Measurements from ENCODE around the gene CPPED1. TPM values are rescaled to one million over a fixed set of nuclear protein-coding genes. Genes with fewer than 3 reads are reported as not detected.
A peak's percentile ranks its signal among the peaks of the same experiment; 100 is the strongest.

The CPPED1 gene
- total RNA-seq, 1 donor from 2014 or later, result 4.4 TPM

GRCh38 chr16:12613131-12613991 is 190.3 kb downstream of the CPPED1 start:
- Mint-ChIP-seq H3K36me3 (ENCODE audit: low read depth) (no peaks in the 10 kb centered on the region), H3K4me3 (peak overlapping the region; percentile 21), H3K27ac (peak overlapping the region; percentile 76), H3K4me1 (peaks cover 21% of the 10 kb centered on the region), H3K27me3 (peaks cover 2% of the 10 kb centered on the region), H3K9me3 (peaks cover 25% of the 10 kb centered on the region)
- intact Hi-C loops (cut with micrococcal nuclease), result loop anchor here (1.0 to 2.0 kb wide), 2 partner anchors 33 to 74 kb away; no protein-coding TSS in a partner anchor
- DNase-seq, result no peak

- H3K4me1 Mint-ChIP-seq, result peaks cover 18% of the 10 kb centered on the region
- H3K36me3 Mint-ChIP-seq (ENCODE audit: low read depth), result no peaks in the 10 kb centered on the region
- no peak for DNase-seq
- no peak overlapping the region for H3K4me3 Mint-ChIP-seq
- peaks cover 30% of the 10 kb centered on the region for H3K9me3 Mint-ChIP-seq
- H3K27ac Mint-ChIP-seq, result no peak overlapping the region
- intact Hi-C loops (cut with micrococcal nuclease), result loop anchor here (1.0 to 2.0 kb wide), 2 partner anchors 34 to 73 kb away; no protein-coding TSS in a partner anchor
- H3K27me3 Mint-ChIP-seq, result peaks cover 2% of the 10 kb centered on the region
These were observed 191.0 kb downstream of the CPPED1 start for GRCh38 chr16:12612598-12613101.

- Mint-ChIP-seq H3K9me3 (peaks cover 36% of the 10 kb centered on the region), H3K36me3 (ENCODE audit: low read depth) (no peaks in the 10 kb centered on the region), H3K4me3 (no peak overlapping the region), H3K27ac (no peak overlapping the region), H3K4me1 (peaks cover 15% of the 10 kb centered on the region), H3K27me3 (peaks cover 2% of the 10 kb centered on the region)
- intact Hi-C loops (cut with micrococcal nuclease), result loop anchor here (2.0 kb wide), 1 partner anchor 35 kb away; no protein-coding TSS in a partner anchor
- DNase-seq, result no peak
These were observed 191.6 kb downstream of the CPPED1 start for GRCh38 chr16:12611916-12612597.

- Mint-ChIP-seq H3K36me3 (ENCODE audit: low read depth) (no peaks in the 10 kb centered on the region), H3K27me3 (peaks cover 4% of the 10 kb centered on the region), H3K4me3 (no peak overlapping the region), H3K9me3 (peaks cover 45% of the 10 kb centered on the region), H3K4me1 (peaks cover 15% of the 10 kb centered on the region), H3K27ac (no peak overlapping the region)
- DNase-seq, result no peak
- intact Hi-C loops (cut with micrococcal nuclease), result no loop called here
These were observed 192.6 kb downstream of the CPPED1 start for GRCh38 chr16:12611006-12611477.

GRCh38 chr16:12609937-12610699 is 193.6 kb downstream of the CPPED1 start:
- no peak for DNase-seq
- H3K36me3 Mint-ChIP-seq (ENCODE audit: low read depth), result no peaks in the 10 kb centered on the region
- H3K4me3 Mint-ChIP-seq, result no peak overlapping the region
- H3K27ac Mint-ChIP-seq, result no peak overlapping the region
- H3K27me3 Mint-ChIP-seq, result peaks cover 4% of the 10 kb centered on the region
- peaks cover 15% of the 10 kb centered on the region for H3K4me1 Mint-ChIP-seq
- H3K9me3 Mint-ChIP-seq, result peaks cover 45% of the 10 kb centered on the region
- intact Hi-C loops (cut with micrococcal nuclease), result no loop called here

Other genes starting within 250 kb of the CPPED1 start
- 0.12 TPM in 1 of 2 replicates, not detected in the other for gene SHISA9, start 97.7 kb upstream of the CPPED1 start, total RNA-seq